Subcutaneous abdominal adipose tissue (tissue), 5 donors: ENCODE results near the gene ZBTB7B.

Source experiments
- H3K27ac ChIP-seq: one replicate; pipeline ENCODE4 v1.7.0; 2013; ENCODE audit warnings: low read depth, mild to moderate bottlenecking, inconsistent platforms, low read length, moderate library complexity
- H3K27me3 ChIP-seq, 5 donors: one replicate each; pipeline ENCODE4 v1.7.0; 2013; ENCODE audit warnings: low read length in 5 of 5, inconsistent platforms in 1 of 5; ENCODE audit not compliant: control insufficient read depth in 5 of 5, insufficient read depth in 4 of 5
- H3K36me3 ChIP-seq, 5 donors: one replicate each; pipeline ENCODE4 v1.7.0; 2013; ENCODE audit warnings: low read length in 5 of 5; ENCODE audit not compliant: control insufficient read depth in 5 of 5, insufficient read depth in 5 of 5
- H3K4me1 ChIP-seq, 5 donors: one replicate each; pipeline ENCODE4 v1.7.0; 2013; ENCODE audit warnings: low read length in 5 of 5, mild to moderate bottlenecking in 3 of 5, moderate library complexity in 1 of 5; ENCODE audit not compliant: control insufficient read depth in 5 of 5, insufficient read depth in 5 of 5
- H3K4me3 ChIP-seq, 5 donors: one replicate each; pipeline ENCODE4 v1.7.0; 2013; ENCODE audit warnings: low read length in 5 of 5, low read depth in 1 of 5
- H3K9ac ChIP-seq, 5 donors: one replicate each; pipeline ENCODE4 v1.7.0; 2013; ENCODE audit warnings: low read length in 5 of 5, mild to moderate bottlenecking in 4 of 5, moderate library complexity in 3 of 5
- H3K9me3 ChIP-seq, 5 donors: one replicate each; pipeline ENCODE4 v1.7.0; 2013; ENCODE audit warnings: low read length in 5 of 5; ENCODE audit not compliant: control insufficient read depth in 5 of 5
- donor health status: healthy.
- donor health status: healthy.
- donor health status: healthy.
- donor health status: healthy.
- donor health status: healthy.

ZBTB7B gene

GRCh38 chr1:155035936-155036335, 33.3 kb downstream of the ZBTB7B start:
- Histone ChIP-seq H3K4me3 (no peak overlapping the region), H3K27me3 (no peaks in the 10 kb centered on the region), H3K9me3 (no peaks in the 10 kb centered on the region), H3K36me3 (no peaks in the 10 kb centered on the region), H3K9ac (no peak overlapping the region), H3K27ac (no peak overlapping the region), H3K4me1 (peaks cover 0 to 23% (median 18%) of the 10 kb centered on the region in 5 donors)

GRCh38 chr1:155037043-155037442, 34.4 kb downstream of the ZBTB7B start:
- H3K27ac ChIP-seq = no peak overlapping the region
- no peak overlapping the region for H3K9ac ChIP-seq
- no peak overlapping the region for H3K4me3 ChIP-seq
- peaks cover 0 to 23% (median 18%) of the 10 kb centered on the region in 5 donors for H3K4me1 ChIP-seq
- H3K27me3 ChIP-seq = no peaks in the 10 kb centered on the region
- no peaks in the 10 kb centered on the region for H3K36me3 ChIP-seq
- no peaks in the 10 kb centered on the region for H3K9me3 ChIP-seq

- H3K27ac ChIP-seq = no peak overlapping the region
- H3K4me3 ChIP-seq = no peak overlapping the region
- H3K36me3 ChIP-seq = no peaks in the 10 kb centered on the region
- H3K27me3 ChIP-seq = no peaks in the 10 kb centered on the region
- no peaks in the 10 kb centered on the region for H3K9me3 ChIP-seq
- H3K9ac ChIP-seq = no peak overlapping the region
- peaks cover 0 to 23% (median 18%) of the 10 kb centered on the region in 5 donors for H3K4me1 ChIP-seq
Observed at GRCh38 chr1:155037851-155038441, 35.3 kb downstream of the ZBTB7B start.

GRCh38 chr1:155038602-155039307, 36.2 kb downstream of the ZBTB7B start:
- H3K9ac ChIP-seq = no peak overlapping the region
- no peak overlapping the region for H3K27ac ChIP-seq

GRCh38 chr1:155039308-155039669, 36.7 kb downstream of the ZBTB7B start:
- no peaks in the 10 kb centered on the region for H3K9me3 ChIP-seq
- peaks cover 0 to 23% (median 18%) of the 10 kb centered on the region in 5 donors for H3K4me1 ChIP-seq
- H3K27me3 ChIP-seq = no peaks in the 10 kb centered on the region
- no peak overlapping the region for H3K9ac ChIP-seq
- no peak overlapping the region for H3K4me3 ChIP-seq
- H3K36me3 ChIP-seq = no peaks in the 10 kb centered on the region
- H3K27ac ChIP-seq = no peak overlapping the region

More at GRCh38 chr1:155038602-155039307, 36.2 kb downstream of the ZBTB7B start:
- H3K4me1 ChIP-seq = peaks cover 0 to 23% (median 18%) of the 10 kb centered on the region in 5 donors
- no peak overlapping the region for H3K4me3 ChIP-seq
- no peaks in the 10 kb centered on the region for H3K9me3 ChIP-seq
- H3K27me3 ChIP-seq = no peaks in the 10 kb centered on the region
- H3K36me3 ChIP-seq = no peaks in the 10 kb centered on the region

- Histone ChIP-seq H3K4me3 (no peak overlapping the region), H3K27ac (no peak overlapping the region), H3K9ac (no peak overlapping the region), H3K27me3 (no peaks in the 10 kb centered on the region), H3K36me3 (no peaks in the 10 kb centered on the region), H3K4me1 (peaks cover 5 to 34% (median 28%) of the 10 kb centered on the region in 5 donors), H3K9me3 (no peaks in the 10 kb centered on the region)
Observed at GRCh38 chr1:155040358-155041093, 37.9 kb downstream of the ZBTB7B start.

- no peaks in the 10 kb centered on the region for H3K27me3 ChIP-seq
- no peak overlapping the region for H3K4me3 ChIP-seq
- peaks cover 5 to 20% (median 17%) of the 10 kb centered on the region in 5 donors for H3K4me1 ChIP-seq
- H3K36me3 ChIP-seq = no peaks in the 10 kb centered on the region
- H3K9ac ChIP-seq = no peak overlapping the region
- no peaks in the 10 kb centered on the region for H3K9me3 ChIP-seq
- H3K27ac ChIP-seq = no peak overlapping the region
Observed at GRCh38 chr1:155042789-155043188, 40.2 kb downstream of the ZBTB7B start.

GRCh38 chr1:155043301-155043702, 40.7 kb downstream of the ZBTB7B start:
- Histone ChIP-seq H3K4me1 (peaks cover 5 to 19% (median 17%) of the 10 kb centered on the region in 5 donors), H3K27ac (no peak overlapping the region), H3K36me3 (no peaks in the 10 kb centered on the region), H3K9me3 (no peaks in the 10 kb centered on the region), H3K27me3 (no peaks in the 10 kb centered on the region), H3K9ac (no peak overlapping the region), H3K4me3 (no peak overlapping the region)

- H3K9ac ChIP-seq = no peak overlapping the region
- no peaks in the 10 kb centered on the region for H3K27me3 ChIP-seq
- H3K9me3 ChIP-seq = no peaks in the 10 kb centered on the region
- no peak overlapping the region for H3K27ac ChIP-seq
- no peaks in the 10 kb centered on the region for H3K36me3 ChIP-seq
- H3K4me1 ChIP-seq = peaks cover 5 to 19% (median 14%) of the 10 kb centered on the region in 5 donors
- H3K4me3 ChIP-seq = no peak overlapping the region
Observed at GRCh38 chr1:155043793-155044192, 41.2 kb downstream of the ZBTB7B start.

- Histone ChIP-seq H3K27me3 (no peaks in the 10 kb centered on the region), H3K4me3 (no peak overlapping the region), H3K9me3 (no peaks in the 10 kb centered on the region), H3K4me1 (peaks cover 5 to 19% (median 10%) of the 10 kb centered on the region in 5 donors), H3K9ac (peak overlapping the region in 1 of 5 donors; percentile 11), H3K36me3 (no peaks in the 10 kb centered on the region), H3K27ac (no peak overlapping the region)
Observed at GRCh38 chr1:155044365-155044764, 41.8 kb downstream of the ZBTB7B start.
